Activated naive CD4-positive, alpha-beta T cell treated with anti-CD3 and anti-CD28 coated beads, Interleukin-2, amount 50 U/mL, for 72 hours (primary cell): ENCODE data around the gene ATG5. TPM values are rescaled to one million over a fixed set of nuclear protein-coding genes. Genes with fewer than 3 reads are reported as not detected.
"Not testable (repeated sequence)": the region's sequence is repeated elsewhere in the genome, so short reads cannot be mapped to it uniquely, and the experiment has no call there.

Experiments used
- ATAC-seq, 2 donors: fragments of 150-1000 bp; cut with Tn5 transposase; 2 replicates each; pipeline ENCODE4 v1.10.0; 2021; ENCODE audit warnings: mild to moderate bottlenecking in 2 of 2, moderate library complexity in 2 of 2
- DNase-seq, 2 donors: peaks; one replicate each; pipeline ENCODE4 v3.0.0; 2021 to 2022; ENCODE audit warnings: low spot score in 2 of 2
- H3K27ac Mint-ChIP-seq, 2 donors: one replicate each; pipeline ENCODE4 v1.8.0; 2022; ENCODE audit warnings: mild to moderate bottlenecking in 2 of 2, mixed read lengths in 2 of 2
- H3K36me3 Mint-ChIP-seq, 2 donors: one replicate each; pipeline ENCODE4 v1.8.0; 2022; ENCODE audit warnings: mixed read lengths in 2 of 2
- H3K9me3 Mint-ChIP-seq, 2 donors: one replicate each; pipeline ENCODE4 v1.8.0; 2022; ENCODE audit warnings: mixed read lengths in 2 of 2
- total RNA-seq, 2 donors: library from RNA; stranded (reverse); gene quantifications; one replicate each; pipeline ENCODE4 v1.2.3, GENCODE V29; 2022

Gene ATG5
- total RNA-seq, 2 donors from 2014 or later: 23.5 to 28.2 TPM

GRCh38 chr6:106252687-106253086 is 72.9 kb downstream of the ATG5 start:
- Mint-ChIP-seq H3K27ac (no peak overlapping the region), H3K9me3 (no peaks in the 10 kb centered on the region), H3K36me3 (peaks cover 0 to 6% of the 10 kb centered on the region in 2 donors)
- peak in 1 of 2 donors; percentile 47 for ATAC-seq
- no peak for DNase-seq

GRCh38 chr6:106251531-106252255 is 73.9 kb downstream of the ATG5 start:
- not testable (repeated sequence) for ATAC-seq, DNase-seq, H3K27ac Mint-ChIP-seq, H3K9me3 Mint-ChIP-seq
- peaks cover 0 to 15% of the 10 kb centered on the region in 2 donors for H3K36me3 Mint-ChIP-seq

GRCh38 chr6:106250953-106251352 is 74.6 kb downstream of the ATG5 start:
- Mint-ChIP-seq H3K36me3 (peaks cover 0 to 15% of the 10 kb centered on the region in 2 donors), H3K9me3 (no peaks in the 10 kb centered on the region), H3K27ac (no peak overlapping the region)
- no peak for DNase-seq
- no peak for ATAC-seq

GRCh38 chr6:106249658-106250057 is 75.9 kb downstream of the ATG5 start:
- Mint-ChIP-seq H3K27ac (no peak overlapping the region), H3K9me3 (no peaks in the 10 kb centered on the region), H3K36me3 (peaks cover 2 to 21% of the 10 kb centered on the region in 2 donors)
- DNase-seq: no peak
- ATAC-seq: no peak

- Mint-ChIP-seq H3K36me3 (peaks cover 5 to 34% of the 10 kb centered on the region in 2 donors), H3K27ac (peak overlapping the region in 1 of 2 donors; percentile 79), H3K9me3 (no peaks in the 10 kb centered on the region)
- peak; percentile 41 to 90 for ATAC-seq
- DNase-seq: no peak
Observed at GRCh38 chr6:106247733-106248132, 77.8 kb downstream of the ATG5 start.

- H3K27ac Mint-ChIP-seq: peak overlapping the region in 1 of 2 donors; percentile 79
- H3K9me3 Mint-ChIP-seq: no peaks in the 10 kb centered on the region
- DNase-seq: no peak
- H3K36me3 Mint-ChIP-seq: peaks cover 5 to 37% of the 10 kb centered on the region in 2 donors
- peak in 1 of 2 donors; percentile 59 for ATAC-seq
Observed at GRCh38 chr6:106247293-106247692, 78.3 kb downstream of the ATG5 start.

- no peak for DNase-seq
- Mint-ChIP-seq H3K27ac (no peak overlapping the region), H3K9me3 (no peaks in the 10 kb centered on the region), H3K36me3 (peaks cover 5 to 46% of the 10 kb centered on the region in 2 donors)
- peak in 1 of 2 donors; percentile 59 for ATAC-seq
Observed at GRCh38 chr6:106244931-106245330, 80.6 kb downstream of the ATG5 start.

- peaks cover 5 to 46% of the 10 kb centered on the region in 2 donors for H3K36me3 Mint-ChIP-seq
- H3K27ac Mint-ChIP-seq: no peak overlapping the region
- DNase-seq: no peak
- no peaks in the 10 kb centered on the region for H3K9me3 Mint-ChIP-seq
- ATAC-seq: no peak
Observed at GRCh38 chr6:106244521-106244920, 81.0 kb downstream of the ATG5 start.

GRCh38 chr6:106243261-106243660 is 82.3 kb downstream of the ATG5 start:
- Mint-ChIP-seq H3K36me3 (peaks cover 5 to 43% of the 10 kb centered on the region in 2 donors), H3K27ac (no peak overlapping the region), H3K9me3 (no peaks in the 10 kb centered on the region)
- DNase-seq: no peak
- ATAC-seq: no peak

- no peak for ATAC-seq
- H3K9me3 Mint-ChIP-seq: no peaks in the 10 kb centered on the region
- H3K36me3 Mint-ChIP-seq: peaks cover 5 to 31% of the 10 kb centered on the region in 2 donors
- DNase-seq: no peak
- H3K27ac Mint-ChIP-seq: no peak overlapping the region
Observed at GRCh38 chr6:106241498-106241897, 84.1 kb downstream of the ATG5 start.

- Mint-ChIP-seq H3K36me3 (peaks cover 4 to 29% of the 10 kb centered on the region in 2 donors), H3K27ac (no peak overlapping the region), H3K9me3 (peaks cover 5 to 9% of the 10 kb centered on the region in 2 donors)
- ATAC-seq (no peak), DNase-seq (no peak)
Observed at GRCh38 chr6:106237286-106237685, 88.3 kb downstream of the ATG5 start.

- not testable (repeated sequence) for H3K27ac Mint-ChIP-seq, H3K36me3 Mint-ChIP-seq, ATAC-seq, DNase-seq, H3K9me3 Mint-ChIP-seq
Observed at GRCh38 chr6:106229876-106230445, 95.6 kb downstream of the ATG5 start.

- DNase-seq (no peak), ATAC-seq (no peak)
- Mint-ChIP-seq H3K36me3 (no peaks in the 10 kb centered on the region), H3K27ac (no peak overlapping the region), H3K9me3 (no peaks in the 10 kb centered on the region)
Observed at GRCh38 chr6:106227612-106228507, 97.7 kb downstream of the ATG5 start.

GRCh38 chr6:106226676-106227075 is 98.9 kb downstream of the ATG5 start:
- no peak overlapping the region for H3K27ac Mint-ChIP-seq
- ATAC-seq (no peak), DNase-seq (no peak)
- H3K9me3 Mint-ChIP-seq: no peaks in the 10 kb centered on the region
- H3K36me3 Mint-ChIP-seq: no peaks in the 10 kb centered on the region

GRCh38 chr6:106225581-106225980 is 100.0 kb downstream of the ATG5 start:
- Mint-ChIP-seq H3K36me3 (no peaks in the 10 kb centered on the region), H3K9me3 (no peaks in the 10 kb centered on the region), H3K27ac (no peak overlapping the region)
- no peak for ATAC-seq
- no peak for DNase-seq

- ATAC-seq (peak; percentile 56 to 74), DNase-seq (peak in 1 of 2 donors; percentile 65)
- H3K9me3 Mint-ChIP-seq: no peaks in the 10 kb centered on the region
- H3K36me3 Mint-ChIP-seq: no peaks in the 10 kb centered on the region
- H3K27ac Mint-ChIP-seq: no peak overlapping the region
Observed at GRCh38 chr6:106223300-106223930, 102.1 kb downstream of the ATG5 start.
